Stimulated activated naive CD8-positive, alpha-beta T cell treated with anti-CD3 and anti-CD28 coated beads, Interleukin-15, Interleukin-2, amounts not matched to agents 100 ng/mL and 50 ng/mL, for 24 hours (primary cell): ENCODE data around the gene L3MBTL4.

Source experiments
- H3K27ac Mint-ChIP-seq: one replicate; pipeline ENCODE4 v1.8.0; 2021; ENCODE audit warnings: mild to moderate bottlenecking, mixed read lengths
- H3K27me3 Mint-ChIP-seq: one replicate; pipeline ENCODE4 v1.8.0; 2021; ENCODE audit warnings: mixed read lengths
- H3K36me3 Mint-ChIP-seq: one replicate; pipeline ENCODE4 v1.8.0; 2021; ENCODE audit warnings: low read depth, mixed read lengths
- H3K4me1 Mint-ChIP-seq: one replicate; pipeline ENCODE4 v1.8.0; 2021; ENCODE audit warnings: low read depth, mixed read lengths
- H3K4me3 Mint-ChIP-seq: one replicate; pipeline ENCODE4 v1.8.0; 2021; ENCODE audit warnings: mild to moderate bottlenecking, mixed read lengths
- H3K9me3 Mint-ChIP-seq: one replicate; pipeline ENCODE4 v1.8.0; 2021; ENCODE audit warnings: mixed read lengths

L3MBTL4 gene

GRCh38 chr18:6414723-6415417 lies at the start of gene L3MBTL4:
Gene L3MBTL4 (minus strand): TSS chr18:6414911. CDS start chr18:6311625, 103,286 bp downstream.
- Mint-ChIP-seq H3K4me3 (peak within 1 kb of the TSS; percentile 79), H3K27ac (peak within 1 kb of the TSS; percentile 77), H3K36me3 (no peaks in the 10 kb centered on the region), H3K9me3 (no peaks in the 10 kb centered on the region), H3K27me3 (peaks cover 21% of the 10 kb centered on the region), H3K4me1 (peaks cover 18% of the 10 kb centered on the region)

GRCh38 chr18:6452194-6452593 lies 37.5 kb upstream of the L3MBTL4 start:
- H3K27ac Mint-ChIP-seq = no peak overlapping the region
- H3K4me1 Mint-ChIP-seq = no peaks in the 10 kb centered on the region
- no peaks in the 10 kb centered on the region for H3K27me3 Mint-ChIP-seq
- H3K36me3 Mint-ChIP-seq = no peaks in the 10 kb centered on the region
- H3K9me3 Mint-ChIP-seq = peaks cover 3% of the 10 kb centered on the region
- H3K4me3 Mint-ChIP-seq = no peak overlapping the region

- no peaks in the 10 kb centered on the region for H3K4me1 Mint-ChIP-seq
- H3K4me3 Mint-ChIP-seq = no peak overlapping the region
- no peaks in the 10 kb centered on the region for H3K36me3 Mint-ChIP-seq
- H3K27me3 Mint-ChIP-seq = no peaks in the 10 kb centered on the region
- H3K27ac Mint-ChIP-seq = no peak overlapping the region
- H3K9me3 Mint-ChIP-seq = no peaks in the 10 kb centered on the region
Observed at GRCh38 chr18:6449213-6449612, 34.5 kb upstream of the L3MBTL4 start.

- H3K27ac Mint-ChIP-seq = no peak overlapping the region
- no peaks in the 10 kb centered on the region for H3K9me3 Mint-ChIP-seq
- no peak overlapping the region for H3K4me3 Mint-ChIP-seq
- no peaks in the 10 kb centered on the region for H3K36me3 Mint-ChIP-seq
- H3K27me3 Mint-ChIP-seq = no peaks in the 10 kb centered on the region
- no peaks in the 10 kb centered on the region for H3K4me1 Mint-ChIP-seq
Observed at GRCh38 chr18:6444466-6445228, 29.9 kb upstream of the L3MBTL4 start.

- no peaks in the 10 kb centered on the region for H3K4me1 Mint-ChIP-seq
- no peak overlapping the region for H3K27ac Mint-ChIP-seq
- H3K27me3 Mint-ChIP-seq = no peaks in the 10 kb centered on the region
- H3K36me3 Mint-ChIP-seq = no peaks in the 10 kb centered on the region
- H3K4me3 Mint-ChIP-seq = no peak overlapping the region
- H3K9me3 Mint-ChIP-seq = no peaks in the 10 kb centered on the region
Observed at GRCh38 chr18:6441200-6441599, 26.5 kb upstream of the L3MBTL4 start.

- no peaks in the 10 kb centered on the region for H3K4me1 Mint-ChIP-seq
Observed at GRCh38 chr18:6437937-6438818, 23.5 kb upstream of the L3MBTL4 start.

GRCh38 chr18:6435731-6436130 lies 21.0 kb upstream of the L3MBTL4 start:
- Mint-ChIP-seq H3K4me3 (no peak overlapping the region), H3K27ac (no peak overlapping the region), H3K4me1 (no peaks in the 10 kb centered on the region), H3K36me3 (no peaks in the 10 kb centered on the region), H3K27me3 (no peaks in the 10 kb centered on the region), H3K9me3 (no peaks in the 10 kb centered on the region)

More at GRCh38 chr18:6437937-6438818, 23.5 kb upstream of the L3MBTL4 start:
- Mint-ChIP-seq H3K36me3 (no peaks in the 10 kb centered on the region), H3K9me3 (no peaks in the 10 kb centered on the region), H3K27ac (no peak overlapping the region), H3K27me3 (no peaks in the 10 kb centered on the region), H3K4me3 (no peak overlapping the region)

- Mint-ChIP-seq H3K4me1 (no peaks in the 10 kb centered on the region), H3K27ac (no peak overlapping the region), H3K36me3 (no peaks in the 10 kb centered on the region), H3K9me3 (no peaks in the 10 kb centered on the region), H3K27me3 (no peaks in the 10 kb centered on the region), H3K4me3 (no peak overlapping the region)
Observed at GRCh38 chr18:6434987-6435709, 20.4 kb upstream of the L3MBTL4 start.

- H3K36me3 Mint-ChIP-seq = no peaks in the 10 kb centered on the region
- H3K4me3 Mint-ChIP-seq = no peak overlapping the region
- H3K4me1 Mint-ChIP-seq = no peaks in the 10 kb centered on the region
- no peaks in the 10 kb centered on the region for H3K9me3 Mint-ChIP-seq
- no peak overlapping the region for H3K27ac Mint-ChIP-seq
- H3K27me3 Mint-ChIP-seq = no peaks in the 10 kb centered on the region
Observed at GRCh38 chr18:6434481-6434880, 19.8 kb upstream of the L3MBTL4 start.

GRCh38 chr18:6431659-6432318 lies 17.1 kb upstream of the L3MBTL4 start:
- Mint-ChIP-seq H3K36me3 (no peaks in the 10 kb centered on the region), H3K27me3 (no peaks in the 10 kb centered on the region), H3K4me3 (no peak overlapping the region), H3K4me1 (no peaks in the 10 kb centered on the region), H3K27ac (no peak overlapping the region), H3K9me3 (no peaks in the 10 kb centered on the region)

GRCh38 chr18:6428851-6429395 lies 14.2 kb upstream of the L3MBTL4 start:
- Mint-ChIP-seq H3K4me1 (no peaks in the 10 kb centered on the region), H3K27ac (no peak overlapping the region), H3K4me3 (no peak overlapping the region), H3K36me3 (no peaks in the 10 kb centered on the region), H3K27me3 (no peaks in the 10 kb centered on the region), H3K9me3 (no peaks in the 10 kb centered on the region)

- H3K9me3 Mint-ChIP-seq = no peaks in the 10 kb centered on the region
- H3K4me3 Mint-ChIP-seq = no peak overlapping the region
- H3K27me3 Mint-ChIP-seq = no peaks in the 10 kb centered on the region
- no peaks in the 10 kb centered on the region for H3K4me1 Mint-ChIP-seq
- H3K27ac Mint-ChIP-seq = no peak overlapping the region
- H3K36me3 Mint-ChIP-seq = no peaks in the 10 kb centered on the region
Observed at GRCh38 chr18:6427286-6427685, 12.6 kb upstream of the L3MBTL4 start.

GRCh38 chr18:6423289-6423688 lies 8.6 kb upstream of the L3MBTL4 start:
- no peak overlapping the region for H3K27ac Mint-ChIP-seq
- no peaks in the 10 kb centered on the region for H3K4me1 Mint-ChIP-seq
- no peaks in the 10 kb centered on the region for H3K36me3 Mint-ChIP-seq
- H3K4me3 Mint-ChIP-seq = no peak overlapping the region
- H3K9me3 Mint-ChIP-seq = no peaks in the 10 kb centered on the region
- no peaks in the 10 kb centered on the region for H3K27me3 Mint-ChIP-seq
